VCaP (cell line): ENCODE data around the gene MSMB.
"Not testable (repeated sequence)": the region's sequence is repeated elsewhere in the genome, so short reads cannot be mapped to it uniquely, and the experiment has no call there.

ENCODE experiments used
- H3K27ac ChIP-seq: fragments of 450-650 bp; 2 replicates; pipeline ENCODE4 v1.5.1; 2017
- CTCF ChIP-seq: fragments of 450-650 bp; conservative IDR thresholded peaks from 2 replicates; pipeline ENCODE4 v1.5.1; 2017; ENCODE audit warnings: mild to moderate bottlenecking, moderate library complexity

The MSMB gene

GRCh38 chr10:45997994-45998763 lies 47.9 kb downstream of the MSMB start:
- H3K27ac ChIP-seq: no peak overlapping the region
- no peak for TF ChIP-seq CTCF

GRCh38 chr10:45997557-45997956 lies 48.5 kb downstream of the MSMB start:
- H3K27ac ChIP-seq: no peak overlapping the region
- TF ChIP-seq CTCF: no peak

GRCh38 chr10:45985590-45985989 lies 60.5 kb downstream of the MSMB start:
- not testable (repeated sequence) for H3K27ac ChIP-seq

- not testable (repeated sequence) for H3K27ac ChIP-seq
Observed at GRCh38 chr10:45984473-45984872, 61.6 kb downstream of the MSMB start.

- not testable (repeated sequence) for H3K27ac ChIP-seq
- peak; percentile 60 for TF ChIP-seq CTCF
Observed at GRCh38 chr10:45983538-45984186, 62.4 kb downstream of the MSMB start.
